Lower lobe of right lung (tissue), 2 donors: ENCODE results near the gene SNAPC1. TPM values are rescaled to one million over a fixed set of nuclear protein-coding genes. Genes with fewer than 3 reads are reported as not detected.
A peak's percentile ranks its signal among the peaks of the same experiment; 100 is the strongest.
"Not testable (repeated sequence)": the region's sequence is repeated elsewhere in the genome, so short reads cannot be mapped to it uniquely, and the experiment has no call there.

Experiments
- ATAC-seq, 2 donors: fragments of 200-7000 bp; cut with Tn5 transposase; one replicate each; pipeline ENCODE4 v1.9.1; 2020 to 2022; ENCODE audit warnings: mild to moderate bottlenecking in 2 of 2, moderate library complexity in 2 of 2
- DNase-seq: peaks from one replicate; pipeline ENCODE4 v3.0.0-alpha.2; 2020
- H3K27ac ChIP-seq: fragments of 200-600 bp; one replicate; pipeline ENCODE4 v1.8.0; 2022
- H3K27me3 ChIP-seq: fragments of 200-600 bp; one replicate; pipeline ENCODE4 v1.8.0; 2022; ENCODE audit warnings: low read depth
- H3K36me3 ChIP-seq: fragments of 200-600 bp; one replicate; pipeline ENCODE4 v1.8.0; 2022; ENCODE audit warnings: mild to moderate bottlenecking
- H3K4me1 ChIP-seq: fragments of 200-600 bp; one replicate; pipeline ENCODE4 v1.8.0; 2022
- H3K4me3 ChIP-seq: fragments of 200-600 bp; one replicate; pipeline ENCODE4 v1.8.0; 2022; ENCODE audit warnings: mild to moderate bottlenecking
- H3K9me3 ChIP-seq: fragments of 200-600 bp; one replicate; pipeline ENCODE4 v1.8.0; 2022
- CTCF ChIP-seq: fragments of 200-600 bp; IDR thresholded peaks from one replicate; pipeline ENCODE4 v1.8.0; 2022; ENCODE audit warnings: antibody characterized with exemption, mild to moderate bottlenecking
- intact Hi-C: fragments of 100-400 bp; cut with DNase I; formaldehyde crosslinking; loops from one replicate; pipeline ENCODE4 v1.11.0; 2022
- total RNA-seq: library from RNA; stranded (reverse); fragmentation: NEBNext Ultra II Directional; extraction: Animal tissue kit (Norgen Biotek cat#: 25700); gene quantifications from one replicate; pipeline ENCODE4 v1.2.1, GENCODE V29; 2021
- donor health status: DM: no; HTN: yes; CAD: no; lungs with severe emphysema.

SNAPC1 gene
- total RNA-seq, 1 donor from 2014 or later = 6.2 TPM

DNA sequence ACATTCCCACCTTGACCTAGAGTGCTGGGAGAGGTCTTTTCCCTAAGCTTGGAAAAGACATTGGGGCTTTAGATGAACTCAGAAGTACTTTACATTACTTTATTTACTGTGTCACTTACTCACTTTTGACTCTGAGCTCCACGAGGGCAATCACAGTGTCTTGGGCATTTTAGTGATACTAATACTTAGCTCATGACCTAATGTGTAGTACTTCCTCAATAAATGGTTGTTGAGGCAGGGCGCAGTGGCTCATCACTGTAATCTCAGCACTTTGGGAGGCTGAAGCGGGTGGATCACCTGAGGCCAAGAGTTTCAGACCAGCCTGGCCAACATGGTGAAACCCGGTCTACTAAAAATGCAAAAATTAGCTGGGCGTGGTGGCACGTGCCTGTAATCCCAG, 19.8 kb upstream of the SNAPC1 start:
- DNase-seq (no peak), ATAC-seq (no peak)
- H3K36me3 ChIP-seq = peaks cover 98% of the 10 kb centered on the region
- no peak overlapping the region for H3K4me3 ChIP-seq
- no peak overlapping the region for H3K27ac ChIP-seq
- H3K27me3 ChIP-seq = no peaks in the 10 kb centered on the region
- no peaks in the 10 kb centered on the region for H3K9me3 ChIP-seq
- no peak for TF ChIP-seq CTCF
- no peaks in the 10 kb centered on the region for H3K4me1 ChIP-seq
- intact Hi-C loops = no loop called here

DNA sequence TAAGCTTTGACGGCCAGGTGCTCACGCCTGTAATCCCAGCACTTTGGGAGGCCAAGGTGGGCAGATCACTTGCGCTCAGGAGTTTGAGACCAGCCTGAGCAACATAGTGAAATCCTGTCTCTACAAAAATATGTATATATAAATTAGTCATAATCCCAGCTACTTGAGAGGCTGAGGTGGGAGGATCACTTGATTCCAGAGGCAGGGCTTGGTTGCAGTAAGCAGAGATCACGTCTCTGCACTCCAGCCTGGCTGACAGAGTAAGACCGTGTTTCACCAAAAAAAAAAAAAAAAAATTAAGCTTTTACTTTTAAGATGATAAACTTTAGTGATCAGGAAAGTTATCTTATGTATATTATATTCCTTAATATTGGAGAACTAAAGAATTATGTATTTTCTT, 18.0 kb upstream of the SNAPC1 start:
- no peak for ATAC-seq
- TF ChIP-seq CTCF = no peak
- H3K4me3 ChIP-seq = no peak overlapping the region
- H3K27ac ChIP-seq = no peak overlapping the region
- H3K27me3 ChIP-seq = no peaks in the 10 kb centered on the region
- intact Hi-C loops = no loop called here
- H3K4me1 ChIP-seq = no peaks in the 10 kb centered on the region
- H3K9me3 ChIP-seq = no peaks in the 10 kb centered on the region
- peaks cover 88% of the 10 kb centered on the region for H3K36me3 ChIP-seq
- no peak for DNase-seq

DNA sequence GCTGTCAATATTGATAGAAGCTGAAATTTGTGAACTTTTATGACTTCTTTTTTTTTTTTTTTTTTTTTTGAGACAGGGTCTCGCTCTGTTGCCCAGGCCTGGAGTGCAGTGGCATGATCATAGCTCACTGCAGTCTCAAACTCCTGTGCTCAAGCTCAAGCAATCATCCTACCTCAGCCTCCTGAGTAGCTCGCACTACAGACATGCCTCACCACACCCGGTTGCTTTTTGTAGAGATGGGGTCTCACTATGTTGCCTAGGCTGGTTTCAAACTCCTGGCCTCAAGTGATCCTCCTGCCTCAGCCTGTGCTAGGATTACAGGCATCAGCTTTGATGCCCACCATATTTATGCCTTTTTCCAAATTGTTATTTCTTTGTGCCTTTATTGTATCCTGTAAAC, 15.9 kb upstream of the SNAPC1 start:
- Histone ChIP-seq H3K36me3 (peaks cover 67% of the 10 kb centered on the region), H3K4me1 (peaks cover 13% of the 10 kb centered on the region)
- H3K9me3 ChIP-seq, H3K27me3 ChIP-seq, H3K27ac ChIP-seq, ATAC-seq, H3K4me3 ChIP-seq, DNase-seq, intact Hi-C loops: not testable (repeated sequence)

DNA sequence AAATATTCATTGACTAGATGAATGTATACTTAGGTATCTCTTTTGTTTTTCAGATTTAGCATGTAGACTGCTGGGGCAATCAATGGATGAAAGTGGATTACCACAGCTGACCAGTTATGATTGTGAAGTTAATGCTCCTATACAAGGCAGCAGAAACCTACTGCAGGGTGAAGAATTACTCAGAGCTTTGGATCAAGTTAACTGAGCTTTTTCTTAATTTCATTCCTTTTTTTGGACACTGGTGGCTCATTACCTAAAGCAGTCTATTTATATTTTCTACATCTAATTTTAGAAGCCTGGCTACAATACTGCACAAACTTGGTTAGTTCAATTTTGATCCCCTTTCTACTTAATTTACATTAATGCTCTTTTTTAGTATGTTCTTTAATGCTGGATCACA, 15.3 kb upstream of the SNAPC1 start:
- H3K27me3 ChIP-seq = no peaks in the 10 kb centered on the region
- intact Hi-C loops = no loop called here
- H3K27ac ChIP-seq = no peak overlapping the region
- no peaks in the 10 kb centered on the region for H3K9me3 ChIP-seq
- no peak overlapping the region for H3K4me3 ChIP-seq
- no peak for DNase-seq
- H3K4me1 ChIP-seq = peaks cover 18% of the 10 kb centered on the region
- ATAC-seq = no peak
- H3K36me3 ChIP-seq = peaks cover 62% of the 10 kb centered on the region
- TF ChIP-seq CTCF = no peak

DNA sequence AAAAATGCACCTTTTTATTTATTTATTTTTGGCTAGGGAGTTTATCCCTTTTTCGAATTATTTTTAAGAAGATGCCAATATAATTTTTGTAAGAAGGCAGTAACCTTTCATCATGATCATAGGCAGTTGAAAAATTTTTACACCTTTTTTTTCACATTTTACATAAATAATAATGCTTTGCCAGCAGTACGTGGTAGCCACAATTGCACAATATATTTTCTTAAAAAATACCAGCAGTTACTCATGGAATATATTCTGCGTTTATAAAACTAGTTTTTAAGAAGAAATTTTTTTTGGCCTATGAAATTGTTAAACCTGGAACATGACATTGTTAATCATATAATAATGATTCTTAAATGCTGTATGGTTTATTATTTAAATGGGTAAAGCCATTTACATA, 14.9 kb upstream of the SNAPC1 start:
- DNase-seq (no peak), ATAC-seq (no peak)
- Histone ChIP-seq H3K36me3 (peaks cover 57% of the 10 kb centered on the region), H3K4me3 (no peak overlapping the region), H3K4me1 (peaks cover 22% of the 10 kb centered on the region), H3K27me3 (no peaks in the 10 kb centered on the region), H3K27ac (no peak overlapping the region), H3K9me3 (no peaks in the 10 kb centered on the region)
- intact Hi-C loops = no loop called here
- TF ChIP-seq CTCF = no peak

DNA sequence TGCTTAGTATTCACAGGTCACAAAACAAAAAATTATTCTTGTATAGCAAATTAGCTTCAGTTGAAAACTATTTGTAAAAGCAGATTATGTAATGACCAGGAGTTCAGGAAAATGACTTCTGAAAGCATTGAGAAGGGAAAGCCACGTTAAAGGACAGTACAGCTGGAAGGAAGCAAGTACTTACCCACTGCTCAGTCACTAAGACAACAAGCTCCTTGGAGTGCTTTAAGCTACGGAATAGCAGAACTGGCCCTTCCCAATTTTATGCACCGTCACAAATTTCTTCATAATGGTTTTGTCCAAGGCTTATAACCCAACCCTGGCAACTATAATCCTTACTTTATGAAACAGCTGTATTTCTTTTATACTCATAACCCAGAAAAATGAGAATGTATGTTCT, 13.0 kb upstream of the SNAPC1 start:
- no peak for TF ChIP-seq CTCF
- Histone ChIP-seq H3K27me3 (no peaks in the 10 kb centered on the region), H3K9me3 (no peaks in the 10 kb centered on the region), H3K27ac (no peak overlapping the region), H3K4me3 (peak overlapping the region; percentile 56), H3K36me3 (peaks cover 38% of the 10 kb centered on the region), H3K4me1 (peaks cover 28% of the 10 kb centered on the region)
- no peak for DNase-seq
- ATAC-seq = peak; percentile 50 to 62
- intact Hi-C loops = no loop called here
